NCI-H510A treated with DMSO at 0.1 percent for 48 hours (cell line): Measurements from ENCODE around the gene OCA2.
"Not testable (repeated sequence)": the region's sequence is repeated elsewhere in the genome, so short reads cannot be mapped to it uniquely, and the experiment has no call there.

ENCODE experiments used
- DNase-seq: peaks from one replicate; lab custom pipeline; 2025; lab: John Stamatoyannopoulos, UW

OCA2 gene

DNA sequence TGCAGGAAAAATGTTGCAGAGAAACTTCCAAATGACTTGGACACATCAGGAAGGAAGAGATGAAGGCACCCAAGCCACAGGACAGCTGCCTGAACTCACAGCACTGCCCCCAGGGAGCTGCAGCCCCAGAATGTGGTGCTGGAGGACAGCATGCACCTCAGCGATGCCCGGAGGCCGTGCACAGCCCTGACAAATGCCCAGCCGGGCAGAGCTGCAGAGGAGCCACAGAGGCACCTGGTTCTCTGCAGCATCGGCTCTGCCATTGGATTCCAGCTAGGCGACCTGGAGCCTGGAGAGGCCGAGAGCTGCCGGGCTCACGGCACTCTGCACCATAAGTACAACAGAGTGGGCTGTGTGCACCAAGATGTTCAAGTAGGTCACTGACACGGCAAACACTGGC, 97.5 kb downstream of the OCA2 start:
- no peak for DNase-seq

- no peak for DNase-seq
Observed at GRCh38 chr15:27993996-27994780, 104.9 kb downstream of the OCA2 start.

DNA sequence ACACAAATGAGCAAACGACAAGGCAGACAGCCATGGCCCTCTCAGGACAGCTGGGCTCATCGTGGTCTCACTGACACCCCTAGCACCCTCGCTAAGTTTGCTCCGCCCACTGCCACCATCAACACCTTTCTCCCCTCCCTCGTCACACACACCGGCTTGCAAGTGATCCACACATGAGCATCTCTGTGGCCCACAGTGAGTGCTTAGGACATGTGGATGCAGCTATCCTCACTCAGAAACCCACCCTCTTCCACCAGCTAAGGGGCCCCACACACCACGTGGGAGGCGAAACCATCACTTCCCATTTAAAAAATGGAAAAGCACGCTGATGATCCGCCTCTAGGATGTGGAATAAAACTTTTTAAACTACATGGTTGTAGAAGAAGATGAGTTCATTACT, 105.6 kb downstream of the OCA2 start:
- no peak for DNase-seq

DNA sequence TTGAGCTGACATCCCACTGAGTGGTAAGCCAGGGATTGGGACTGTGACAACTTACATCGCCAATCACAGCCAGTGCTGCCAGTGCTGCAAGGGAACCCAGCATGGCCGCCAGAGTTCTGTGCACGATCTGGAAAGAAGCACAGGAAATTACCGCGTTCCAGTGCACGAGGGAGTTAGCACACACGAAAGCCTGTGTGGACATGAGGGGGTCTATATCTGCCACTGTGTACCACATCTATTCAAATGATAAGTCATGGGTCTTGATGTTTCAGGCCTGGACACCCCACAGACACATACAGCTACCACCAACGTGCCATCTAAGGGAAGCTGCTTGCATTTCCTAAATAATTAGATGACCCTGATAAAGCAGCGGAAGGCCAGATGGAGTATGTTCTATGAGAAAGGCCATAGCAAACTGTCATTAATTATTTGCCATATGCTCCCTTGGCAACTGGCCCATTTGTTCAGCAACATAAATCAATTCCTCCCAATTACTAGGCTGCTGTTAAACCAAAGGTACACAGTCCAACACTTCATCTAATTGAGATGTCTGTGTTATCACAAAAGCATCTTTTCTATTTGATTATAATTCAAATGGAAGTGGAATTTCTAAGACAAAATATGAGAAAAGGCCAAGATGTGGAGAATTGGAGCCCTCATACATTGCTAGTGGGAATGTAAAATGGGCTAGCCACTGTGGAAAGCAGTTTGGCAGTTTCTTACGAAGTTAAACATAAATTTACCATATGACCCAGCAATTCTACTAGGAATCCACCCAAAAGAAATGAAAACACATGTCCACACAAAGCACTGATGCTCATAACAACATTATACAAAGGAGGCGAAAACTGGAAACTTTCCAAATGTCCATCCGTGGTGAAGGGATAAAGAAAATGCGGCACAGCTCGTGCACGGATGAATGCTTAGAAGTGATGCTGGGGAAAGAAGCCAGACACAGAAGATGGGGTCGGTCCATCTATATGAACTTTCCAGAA, 108.3 kb downstream of the OCA2 start:
- no peak for DNase-seq

DNA sequence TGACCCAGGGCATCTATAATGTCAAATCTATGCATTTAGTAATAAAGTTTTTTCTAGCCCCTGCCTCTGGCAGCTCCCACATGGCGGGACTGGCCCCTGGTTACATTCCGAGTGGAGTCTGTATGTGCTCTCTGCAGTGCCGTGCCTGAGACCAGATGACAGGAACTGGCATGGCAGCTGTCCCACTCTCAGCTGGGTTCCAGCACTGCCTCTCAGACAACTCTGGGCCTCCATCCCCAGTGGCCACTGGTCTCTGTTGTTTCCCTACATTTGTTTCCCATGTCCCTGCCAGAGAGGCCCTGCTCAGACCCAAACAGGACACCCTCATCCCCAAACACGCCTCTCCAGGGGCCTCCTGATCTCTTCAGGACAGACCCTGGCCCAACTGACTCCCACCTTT, 109.3 kb downstream of the OCA2 start:
- DNase-seq = no peak

GRCh38 chr15:27989427-27989826, 109.7 kb downstream of the OCA2 start:
- DNase-seq = no peak

DNA sequence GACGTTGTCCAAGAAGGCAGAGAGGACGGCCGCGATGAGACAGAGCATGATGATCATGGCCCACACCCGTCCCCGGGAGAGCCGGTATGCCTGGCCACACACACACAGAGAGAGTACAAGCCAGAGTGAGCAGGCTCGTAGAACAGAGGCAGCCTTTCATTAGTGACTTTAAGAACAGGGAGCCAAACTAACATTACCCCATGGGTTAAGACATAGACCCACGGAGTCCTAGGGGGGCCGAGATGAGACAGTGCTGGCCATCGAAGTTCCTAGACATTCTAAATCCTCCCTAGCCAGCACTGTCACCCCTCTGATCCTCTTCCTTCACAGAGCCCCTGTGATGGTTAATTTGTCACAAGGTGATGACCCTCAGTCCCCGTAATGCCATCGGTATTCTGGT, 114.0 kb downstream of the OCA2 start:
- DNase-seq = no peak

DNA sequence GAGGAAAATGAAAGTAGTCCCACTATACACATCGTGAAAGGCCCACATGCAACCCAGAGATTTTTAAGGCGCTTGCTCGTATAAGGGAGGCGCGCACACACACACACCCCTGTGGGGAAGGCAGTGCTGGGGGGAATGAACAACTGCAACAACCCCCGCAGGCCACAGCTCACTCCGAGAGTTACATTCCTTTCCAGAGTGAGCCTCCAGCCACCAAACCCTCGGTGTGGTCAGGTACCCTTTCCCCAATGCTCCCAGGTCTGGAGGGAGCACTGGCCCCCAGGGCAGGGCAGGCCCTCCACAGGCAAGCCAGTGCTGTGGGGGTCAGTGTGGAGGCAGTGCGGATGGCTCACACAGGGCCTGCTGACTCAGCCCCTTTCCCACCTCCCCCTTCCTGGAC, 115.6 kb downstream of the OCA2 start:
- DNase-seq = no peak

- no peak for DNase-seq
Observed at GRCh38 chr15:27977696-27978095, 121.4 kb downstream of the OCA2 start.

- no peak for DNase-seq
Observed at GRCh38 chr15:27973886-27974285, 125.2 kb downstream of the OCA2 start.

DNA sequence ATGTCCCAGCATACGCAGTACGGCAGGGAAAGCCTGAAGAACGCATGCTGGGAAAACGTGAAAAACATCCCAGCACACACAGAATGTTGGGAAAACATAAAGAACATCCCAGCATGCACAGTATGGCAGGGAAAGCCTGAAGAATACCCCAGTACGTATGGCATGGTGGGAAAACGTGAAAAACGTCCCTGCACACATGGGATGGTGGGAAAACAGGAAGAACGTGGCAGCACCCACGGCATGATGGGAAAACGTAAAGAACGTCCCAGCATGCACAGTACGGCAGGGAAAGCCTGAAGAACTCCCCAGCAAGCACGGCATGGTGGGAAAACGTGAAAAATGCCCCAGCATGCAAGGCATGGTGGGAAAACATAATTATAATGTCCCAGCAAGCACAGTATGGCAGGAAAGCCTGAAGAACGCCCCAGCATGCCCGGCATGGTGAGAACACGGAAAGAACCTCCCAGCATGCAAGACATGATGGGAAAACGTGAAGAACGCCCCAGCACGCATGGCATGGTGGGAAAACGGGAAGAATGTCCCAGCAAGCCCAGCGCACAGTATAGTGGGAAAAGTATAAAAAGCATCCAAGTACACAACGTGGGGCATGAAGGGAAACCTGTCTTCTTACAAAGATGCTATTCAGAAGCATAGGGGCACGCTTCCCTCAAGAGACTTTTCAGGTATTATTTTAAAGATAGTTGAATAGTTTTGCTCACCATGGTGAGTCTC, 128.3 kb downstream of the OCA2 start:
- DNase-seq = no peak

- DNase-seq = no peak
Observed at GRCh38 chr15:27967541-27967940, 131.6 kb downstream of the OCA2 start.

DNA sequence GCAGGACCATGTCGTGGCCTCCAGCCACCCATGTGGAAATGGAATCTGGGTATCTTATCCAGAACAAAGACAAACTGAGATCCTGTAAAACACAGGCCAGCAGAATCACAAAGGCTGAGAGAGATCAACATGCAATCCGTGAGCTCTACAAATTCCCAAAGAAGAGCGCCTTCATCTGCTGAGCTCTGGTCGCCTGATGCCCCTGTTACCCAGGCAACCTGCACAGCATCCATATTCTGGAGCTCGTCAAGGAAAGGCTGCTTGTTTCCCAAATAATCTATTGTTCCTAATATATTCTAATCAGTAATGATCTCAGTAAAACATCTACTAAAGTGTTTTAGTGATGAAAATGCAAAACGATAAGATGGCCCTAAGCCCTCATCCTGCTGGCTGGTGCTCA, 133.6 kb downstream of the OCA2 start:
- no peak for DNase-seq

- DNase-seq = no peak
Observed at GRCh38 chr15:27961801-27962200, 137.3 kb downstream of the OCA2 start.

GRCh38 chr15:27958911-27959578, 140.1 kb downstream of the OCA2 start:
- no peak for DNase-seq

DNA sequence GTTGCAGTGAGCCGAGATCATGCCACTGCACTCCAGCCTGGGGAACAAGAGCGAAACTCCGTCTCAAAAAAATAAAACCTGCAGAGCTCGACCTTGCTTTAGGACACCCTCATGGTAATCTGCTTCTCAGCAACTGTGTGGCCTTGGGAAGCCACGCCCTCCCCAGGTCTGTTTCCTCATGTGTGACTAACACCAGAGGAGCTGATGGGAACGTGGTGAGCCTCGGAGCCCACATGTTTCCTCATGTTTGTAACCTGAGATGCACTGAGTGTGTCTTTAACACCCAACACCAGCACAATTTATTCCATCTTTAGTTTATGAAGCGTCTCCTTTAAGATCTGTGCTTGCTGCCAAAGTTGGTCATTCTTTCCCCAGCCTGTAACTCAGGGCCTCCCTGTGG, 142.8 kb downstream of the OCA2 start:
- DNase-seq = no peak

DNA sequence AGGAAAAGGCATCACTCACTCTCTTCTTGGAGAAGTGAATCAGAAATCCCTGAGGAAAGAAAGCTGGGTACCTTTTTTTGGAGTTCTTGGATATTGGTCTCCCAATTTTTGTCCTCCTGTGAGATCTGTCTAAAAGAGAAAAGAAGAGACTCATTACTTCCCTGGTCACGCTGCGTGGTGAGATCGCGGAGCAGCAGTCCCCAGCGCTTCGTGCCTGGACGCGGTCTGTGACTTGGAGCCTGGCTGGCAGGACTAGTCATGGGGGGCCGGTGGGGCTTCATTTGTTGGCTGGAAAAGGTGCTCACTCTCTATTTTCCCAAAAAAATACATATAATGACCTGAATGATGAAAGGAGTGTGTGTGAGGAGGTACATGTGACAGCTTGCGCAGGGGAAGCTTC, 144.0 kb downstream of the OCA2 start:
- DNase-seq = no peak

DNA sequence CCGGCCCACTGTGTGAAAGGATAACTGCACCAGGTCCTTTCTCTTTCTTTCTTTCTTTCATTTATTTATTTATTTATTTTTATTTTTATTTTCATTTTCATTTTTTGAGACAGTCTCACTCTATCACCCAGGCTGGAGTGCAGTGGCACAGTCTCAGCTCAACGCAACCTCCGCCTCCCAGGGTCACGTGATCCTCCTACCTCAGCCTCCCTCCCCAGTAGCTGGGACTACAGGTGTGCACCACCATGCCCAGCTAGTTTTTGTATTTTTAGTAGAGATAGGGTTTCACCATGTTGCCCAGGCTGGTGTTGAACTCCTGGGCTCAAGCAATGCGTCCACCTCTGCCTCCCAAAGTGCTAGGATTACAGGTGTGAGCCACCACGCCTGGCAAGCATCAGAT, 146.5 kb downstream of the OCA2 start:
- DNase-seq = not testable (repeated sequence)

DNA sequence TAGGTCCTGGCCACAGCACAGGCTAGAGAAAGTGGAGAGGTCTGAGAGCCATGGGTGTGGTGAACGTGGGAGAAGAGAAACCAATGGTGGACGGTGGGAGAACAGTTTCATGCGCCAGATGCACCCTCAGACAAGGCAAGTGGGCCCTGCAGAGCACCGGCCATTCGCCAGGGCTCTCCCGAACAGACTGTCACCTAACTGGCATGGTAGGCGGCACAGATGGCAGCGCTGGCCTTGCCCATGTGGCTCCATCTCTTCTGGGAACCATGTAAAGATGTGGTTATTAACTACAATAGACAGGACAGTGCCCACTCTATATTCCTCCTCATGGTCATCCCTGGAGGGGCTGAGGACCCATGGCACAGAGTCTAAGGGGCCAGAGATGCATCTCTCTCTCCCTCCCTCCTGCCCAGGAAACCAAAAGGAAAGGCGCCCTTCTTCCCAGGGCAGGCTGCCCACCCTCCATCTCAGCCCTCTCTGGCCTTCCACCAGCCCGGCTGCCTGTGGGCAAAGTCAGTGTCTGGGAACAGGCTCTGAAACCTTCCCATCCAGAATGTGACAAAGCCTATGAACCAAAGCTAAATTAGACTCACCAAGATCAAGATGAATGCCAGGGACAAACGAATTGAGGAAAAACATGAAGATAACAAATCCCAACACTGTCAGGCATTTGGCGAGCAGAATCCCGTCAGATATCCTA, 147.8 kb downstream of the OCA2 start:
- DNase-seq = no peak

DNA sequence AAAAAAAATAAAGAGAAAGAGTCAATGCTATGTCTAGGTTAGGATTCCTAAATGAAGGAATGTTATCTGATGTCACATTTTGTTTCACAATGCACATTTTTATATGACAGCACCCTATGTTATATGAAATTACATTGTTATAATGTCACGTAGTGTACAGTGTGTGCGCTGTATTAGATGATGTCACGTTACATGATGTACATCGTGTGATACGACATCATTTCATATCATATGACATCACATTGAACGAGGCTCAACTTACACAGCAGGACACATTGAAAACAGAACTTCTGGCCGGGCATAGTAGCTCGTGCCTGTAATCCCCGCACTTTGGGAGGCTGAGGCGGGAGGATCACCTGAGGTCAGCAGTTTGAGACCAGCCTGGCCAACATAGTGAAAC, 150.0 kb downstream of the OCA2 start:
- no peak for DNase-seq

- no peak for DNase-seq
Observed at GRCh38 chr15:27939246-27939645, 159.9 kb downstream of the OCA2 start.
